GM10266 (cell line): ENCODE measurements around the gene RUFY1.
A peak's percentile ranks its signal among the peaks of the same experiment; 100 is the strongest.
"Not testable (repeated sequence)": the region's sequence is repeated elsewhere in the genome, so short reads cannot be mapped to it uniquely, and the experiment has no call there.

Experiments used
- DNase-seq: peaks from one replicate; pipeline ENCODE4 v3.0.0; 2012; ENCODE audit errors: extremely low spot score
- TF ChIP-seq, protein P1 (sequence below): IDR thresholded peaks from 2 replicates; pipeline ENCODE4 v1.5.1; 2012; ENCODE audit warnings: mild to moderate bottlenecking, low read depth; ENCODE audit not compliant: control insufficient read depth, insufficient read depth; ENCODE audit errors: missing control alignments

RUFY1 gene

DNA sequence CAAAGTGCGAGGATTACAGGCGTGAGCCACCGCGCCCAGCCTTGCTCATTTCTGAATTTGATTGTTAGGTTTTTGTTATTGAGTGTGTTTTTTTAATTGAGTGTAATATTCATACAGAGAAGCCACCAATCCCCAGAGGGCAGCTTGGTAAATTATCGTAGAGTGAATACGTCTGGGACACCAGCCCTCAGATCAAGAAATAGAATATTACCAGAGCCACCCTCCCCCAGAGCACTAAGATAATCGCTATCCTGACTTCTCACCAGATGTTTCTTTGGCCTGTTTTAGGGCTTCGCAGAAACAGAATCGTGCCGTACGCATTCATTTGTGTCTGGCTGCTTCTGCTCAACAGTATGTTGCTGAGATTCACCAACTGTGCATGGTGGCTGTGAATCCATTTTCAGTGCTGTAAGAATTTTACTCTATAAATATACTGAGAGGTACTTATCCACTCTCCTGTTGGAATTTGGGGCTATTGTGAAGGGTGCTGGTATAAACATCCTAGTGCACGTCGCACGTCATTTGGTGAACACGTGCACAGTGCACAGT is 37.8 kb upstream of the RUFY1 start:
- TF ChIP-seq, protein P1, sequence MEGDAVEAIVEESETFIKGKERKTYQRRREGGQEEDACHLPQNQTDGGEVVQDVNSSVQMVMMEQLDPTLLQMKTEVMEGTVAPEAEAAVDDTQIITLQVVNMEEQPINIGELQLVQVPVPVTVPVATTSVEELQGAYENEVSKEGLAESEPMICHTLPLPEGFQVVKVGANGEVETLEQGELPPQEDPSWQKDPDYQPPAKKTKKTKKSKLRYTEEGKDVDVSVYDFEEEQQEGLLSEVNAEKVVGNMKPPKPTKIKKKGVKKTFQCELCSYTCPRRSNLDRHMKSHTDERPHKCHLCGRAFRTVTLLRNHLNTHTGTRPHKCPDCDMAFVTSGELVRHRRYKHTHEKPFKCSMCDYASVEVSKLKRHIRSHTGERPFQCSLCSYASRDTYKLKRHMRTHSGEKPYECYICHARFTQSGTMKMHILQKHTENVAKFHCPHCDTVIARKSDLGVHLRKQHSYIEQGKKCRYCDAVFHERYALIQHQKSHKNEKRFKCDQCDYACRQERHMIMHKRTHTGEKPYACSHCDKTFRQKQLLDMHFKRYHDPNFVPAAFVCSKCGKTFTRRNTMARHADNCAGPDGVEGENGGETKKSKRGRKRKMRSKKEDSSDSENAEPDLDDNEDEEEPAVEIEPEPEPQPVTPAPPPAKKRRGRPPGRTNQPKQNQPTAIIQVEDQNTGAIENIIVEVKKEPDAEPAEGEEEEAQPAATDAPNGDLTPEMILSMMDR: no peak
- DNase-seq: no peak

DNA sequence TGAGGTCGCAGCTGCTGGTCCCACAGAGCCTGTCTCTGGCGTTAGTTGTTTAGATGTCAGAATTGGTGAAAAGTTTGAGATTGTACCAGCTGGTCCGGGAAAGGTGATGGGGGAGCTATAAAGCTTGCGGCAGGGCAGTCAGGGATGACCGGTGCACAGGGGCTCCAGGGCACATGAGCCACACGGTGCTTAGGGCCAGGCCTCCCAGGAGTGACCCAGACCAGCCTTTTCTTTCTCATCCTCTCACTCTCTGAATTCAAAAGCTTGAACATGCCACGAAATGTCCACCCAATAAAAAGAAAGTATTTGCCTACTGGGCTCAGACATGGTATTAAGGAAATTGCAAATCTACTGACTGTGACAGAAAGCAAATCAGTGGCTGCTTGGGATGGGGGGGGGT is 34.9 kb upstream of the RUFY1 start:
- DNase-seq: not testable (repeated sequence)

DNA sequence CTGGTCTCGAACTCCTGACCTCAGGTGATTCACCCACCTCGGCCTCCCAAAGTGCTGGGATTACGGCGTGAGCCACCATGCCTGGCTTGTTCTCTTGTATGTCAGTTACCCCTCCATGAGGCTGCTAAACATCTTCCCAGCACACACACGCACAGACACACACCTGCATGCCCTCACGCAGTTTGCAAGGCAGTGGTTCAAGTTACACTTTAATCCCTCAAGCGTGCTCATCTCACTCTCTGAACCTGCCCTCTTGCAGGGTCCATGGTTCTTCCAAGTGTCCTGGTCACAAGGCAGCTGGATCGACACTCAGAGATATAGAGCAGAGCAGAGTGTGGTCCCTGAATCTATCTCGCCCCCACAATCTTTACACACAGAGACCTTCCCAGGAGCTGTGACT is 34.1 kb upstream of the RUFY1 start:
- TF ChIP-seq, protein P1: no peak

DNA sequence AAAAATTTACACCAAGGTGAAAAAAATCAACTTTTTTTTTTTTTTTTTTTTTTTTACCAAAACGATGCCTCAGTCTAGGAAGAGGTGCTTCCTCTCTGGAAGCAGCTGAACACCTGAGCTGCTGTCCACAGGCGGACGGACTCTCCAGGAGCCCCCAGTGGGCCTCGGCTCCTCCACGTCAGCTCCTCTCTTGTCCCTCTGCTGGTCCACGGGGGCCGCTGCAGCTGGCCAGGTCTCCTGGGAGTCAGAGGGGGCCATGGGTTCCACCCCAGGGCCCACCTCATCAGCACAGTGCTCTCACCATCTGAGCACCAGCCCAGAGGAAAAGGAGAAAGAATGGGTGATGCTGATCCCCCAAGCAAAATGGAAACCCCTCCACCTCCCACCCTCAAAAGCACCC is 32.6 kb upstream of the RUFY1 start:
- not testable (repeated sequence) for DNase-seq

More for the DNA sequence above, 34.1 kb upstream of the RUFY1 start:
- DNase-seq: no peak

DNA sequence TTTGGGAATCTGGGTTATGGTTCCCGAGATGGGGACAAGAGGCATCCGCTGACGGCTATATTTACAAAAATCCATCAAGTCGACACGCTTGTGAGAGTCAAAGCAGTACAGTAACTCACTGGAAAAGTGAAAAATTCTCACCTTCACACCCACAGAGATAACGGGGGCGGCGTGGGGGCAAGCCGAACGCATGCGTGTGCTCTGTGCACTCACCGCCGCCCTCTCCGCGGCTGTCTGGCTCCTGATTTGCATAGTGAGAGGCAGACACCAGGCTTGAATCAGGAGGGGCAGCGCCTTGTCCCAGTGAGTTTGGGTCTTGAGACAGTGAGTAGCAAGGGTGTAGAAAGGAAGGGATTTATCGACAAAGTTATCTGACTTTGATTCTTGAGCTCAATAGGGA is 32.0 kb upstream of the RUFY1 start:
- DNase-seq: not testable (repeated sequence)

DNA sequence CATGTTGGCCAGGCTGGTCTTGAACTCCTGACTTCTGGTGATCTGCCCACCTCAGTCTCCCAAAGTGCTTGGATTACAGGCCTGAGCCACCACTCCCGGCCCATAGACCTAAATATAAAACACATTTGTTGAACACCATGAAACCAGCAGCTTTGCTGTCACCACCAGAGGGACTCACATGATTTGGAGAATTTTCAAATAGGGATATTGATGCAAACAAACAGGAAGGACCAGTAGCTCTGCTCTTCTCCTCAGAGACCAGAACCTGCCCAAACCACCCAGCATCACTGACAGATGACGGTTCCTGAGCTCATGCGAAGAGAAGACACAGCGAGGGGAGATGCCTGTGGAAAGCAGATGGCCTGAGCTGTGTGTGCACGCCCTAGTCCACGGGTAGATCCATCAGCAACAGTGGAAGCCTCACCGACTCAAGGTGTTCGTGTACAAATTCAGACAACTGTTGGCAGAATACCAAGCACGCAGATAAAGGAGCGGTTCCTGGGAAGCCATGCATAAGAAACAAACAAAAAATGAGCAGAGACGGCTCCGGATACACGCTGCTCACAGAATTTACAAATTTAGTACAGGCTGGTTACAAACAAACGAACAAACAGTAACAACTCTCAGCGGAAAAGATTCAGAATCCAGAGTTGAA is 30.8 kb upstream of the RUFY1 start:
- DNase-seq: not testable (repeated sequence)

DNA sequence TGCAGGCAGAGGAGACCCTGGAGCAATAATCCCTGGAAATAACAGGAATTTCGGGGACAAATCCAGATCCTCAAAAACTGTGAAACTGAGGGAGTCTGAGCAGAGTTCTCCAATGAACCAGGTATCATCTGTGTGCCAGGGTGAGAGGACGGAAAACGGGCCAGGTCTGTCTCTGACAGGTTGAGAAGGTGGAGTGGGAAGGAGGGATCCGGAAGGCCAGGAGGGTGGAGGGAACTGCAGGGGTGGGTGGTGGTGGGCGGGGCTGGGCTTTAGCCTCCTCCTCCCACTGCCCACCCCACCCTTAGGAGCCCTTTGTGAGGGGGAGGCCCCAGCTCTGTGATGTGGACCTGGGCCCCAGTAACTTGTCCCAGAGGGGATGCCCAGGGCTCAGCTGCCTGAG is 28.2 kb upstream of the RUFY1 start:
- DNase-seq: not testable (repeated sequence)

DNA sequence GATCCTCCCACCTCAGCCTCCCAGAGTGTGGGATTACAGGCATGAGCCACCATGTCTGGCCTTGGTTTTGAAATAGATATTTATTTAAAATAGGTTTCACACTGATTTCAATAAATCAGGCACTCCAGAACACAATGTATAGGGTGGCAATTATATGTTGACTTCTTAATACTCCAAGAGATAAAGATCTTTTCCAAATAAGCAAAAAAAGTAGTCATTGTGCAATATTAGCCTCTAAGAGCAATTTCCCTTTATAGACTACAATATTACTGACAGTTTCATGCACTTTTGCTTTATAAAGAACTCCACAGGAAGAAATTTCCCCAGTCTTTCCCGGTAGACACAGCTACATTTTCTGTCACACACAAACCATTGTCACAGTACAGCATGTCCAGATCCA is 23.4 kb upstream of the RUFY1 start:
- TF ChIP-seq, protein P1: no peak
- DNase-seq: no peak

DNA sequence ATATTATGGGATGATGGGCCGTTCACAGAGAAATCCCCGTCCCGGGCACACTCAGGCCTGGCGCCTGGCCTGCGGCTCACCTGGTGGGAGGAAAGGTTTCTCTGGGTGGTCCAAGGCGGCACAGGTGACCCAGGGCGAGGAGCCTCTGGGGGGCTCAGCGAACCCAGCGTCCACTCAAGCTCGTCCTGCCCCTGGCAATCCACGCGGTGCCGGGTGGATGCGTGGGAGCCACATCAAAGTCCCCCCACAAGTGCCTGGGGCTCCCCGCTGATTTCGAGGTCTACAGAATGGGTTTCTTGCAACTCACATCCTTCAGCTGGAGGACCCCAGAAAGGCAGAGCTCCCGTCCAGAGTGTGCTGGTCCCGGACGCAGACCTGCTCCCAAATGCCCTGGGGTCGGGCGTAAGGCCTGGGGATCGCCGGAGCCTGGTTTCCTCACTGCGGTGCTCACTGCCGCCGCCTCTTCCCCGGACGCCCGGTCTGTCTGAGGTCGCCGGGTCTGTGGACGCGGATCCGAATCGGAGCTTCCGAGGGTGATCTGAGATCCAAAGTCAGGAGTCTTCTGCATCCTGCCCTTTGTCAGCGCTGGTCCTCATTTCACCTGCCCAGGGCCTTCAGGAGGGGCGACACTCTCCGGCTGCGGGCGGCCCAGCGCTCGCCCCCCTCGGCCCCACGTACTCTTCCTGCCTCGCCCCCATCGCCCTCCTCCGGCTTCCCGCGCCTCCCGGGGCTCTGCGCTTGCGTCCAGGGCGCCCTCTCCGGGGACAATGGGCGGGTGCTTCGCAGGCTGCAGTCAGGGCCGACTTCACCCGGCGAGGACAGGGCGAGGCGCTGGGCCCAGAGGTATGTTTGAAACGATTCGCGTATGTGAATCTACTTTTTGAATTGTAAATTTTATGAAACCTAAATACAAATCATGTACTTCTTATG is 20.0 kb upstream of the RUFY1 start:
- peak; percentile 69 for DNase-seq
- TF ChIP-seq, protein P1: peak; percentile 39

DNA sequence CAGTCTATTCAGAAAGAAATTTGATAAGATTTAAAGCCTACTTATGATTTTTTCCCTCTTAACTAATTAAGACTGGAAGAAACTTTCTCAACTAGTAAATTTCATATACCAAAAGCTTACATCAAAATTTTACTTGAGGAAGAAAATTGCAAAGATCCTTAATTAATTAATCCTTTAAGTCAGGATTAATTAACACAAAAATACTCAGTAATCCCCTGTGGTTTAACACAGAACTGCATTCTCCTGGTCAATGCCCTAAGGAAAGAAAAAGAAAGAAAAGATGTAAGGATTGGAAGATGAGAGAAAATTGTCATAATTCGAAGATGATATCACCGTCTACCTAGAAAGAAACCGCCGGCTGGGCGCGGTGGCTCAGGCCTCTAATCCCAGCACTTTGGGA is 17.3 kb upstream of the RUFY1 start:
- DNase-seq: no peak
- TF ChIP-seq, protein P1: no peak
